T-helper 17 cell (primary cell): ENCODE results near the gene ITPRIP. TPM values are rescaled to one million over a fixed set of nuclear protein-coding genes. Genes with fewer than 3 reads are reported as not detected.

Source experiments
- ATAC-seq: fragments of 150-1000 bp; cut with Tn5 transposase; 2 replicates; pipeline ENCODE4 v1.10.0; 2021; ENCODE audit warnings: mild to moderate bottlenecking, moderate library complexity
- DNase-seq, 3 donors: peaks; one replicate each; pipeline versions ENCODE4 v3.0.0 to v3.0.0-alpha.2; 2020 to 2021
- H3K9me3 ChIP-seq: one replicate; pipeline ENCODE4 v1.7.0; 2013; ENCODE audit warnings: low read length, mild to moderate bottlenecking; ENCODE audit not compliant: control insufficient read depth, poor library complexity, severe bottlenecking
- H3K27ac Mint-ChIP-seq: one replicate; pipeline ENCODE4 v1.8.0; 2022; ENCODE audit warnings: mild to moderate bottlenecking, moderate library complexity, mixed read lengths
- H3K27me3 Mint-ChIP-seq: one replicate; pipeline ENCODE4 v1.8.0; 2022; ENCODE audit warnings: mixed read lengths
- H3K36me3 Mint-ChIP-seq: one replicate; pipeline ENCODE4 v1.8.0; 2022; ENCODE audit warnings: low read depth, mixed read lengths
- H3K4me1 Mint-ChIP-seq: one replicate; pipeline ENCODE4 v1.8.0; 2022; ENCODE audit warnings: mild to moderate bottlenecking, mixed read lengths
- H3K4me3 Mint-ChIP-seq: one replicate; pipeline ENCODE4 v1.8.0; 2022; ENCODE audit warnings: mild to moderate bottlenecking, moderate library complexity, mixed read lengths
- total RNA-seq, 4 donors: library from RNA in 2 of 4; stranded (reverse) in 2 of 4; gene quantifications; one replicate each; pipeline ENCODE4 v1.2.3 and lab custom pipeline; 2022 to 2026

The ITPRIP gene
- total RNA-seq, 2 donors from 2014 or later, result 30.6 to 47.1 TPM

DNA sequence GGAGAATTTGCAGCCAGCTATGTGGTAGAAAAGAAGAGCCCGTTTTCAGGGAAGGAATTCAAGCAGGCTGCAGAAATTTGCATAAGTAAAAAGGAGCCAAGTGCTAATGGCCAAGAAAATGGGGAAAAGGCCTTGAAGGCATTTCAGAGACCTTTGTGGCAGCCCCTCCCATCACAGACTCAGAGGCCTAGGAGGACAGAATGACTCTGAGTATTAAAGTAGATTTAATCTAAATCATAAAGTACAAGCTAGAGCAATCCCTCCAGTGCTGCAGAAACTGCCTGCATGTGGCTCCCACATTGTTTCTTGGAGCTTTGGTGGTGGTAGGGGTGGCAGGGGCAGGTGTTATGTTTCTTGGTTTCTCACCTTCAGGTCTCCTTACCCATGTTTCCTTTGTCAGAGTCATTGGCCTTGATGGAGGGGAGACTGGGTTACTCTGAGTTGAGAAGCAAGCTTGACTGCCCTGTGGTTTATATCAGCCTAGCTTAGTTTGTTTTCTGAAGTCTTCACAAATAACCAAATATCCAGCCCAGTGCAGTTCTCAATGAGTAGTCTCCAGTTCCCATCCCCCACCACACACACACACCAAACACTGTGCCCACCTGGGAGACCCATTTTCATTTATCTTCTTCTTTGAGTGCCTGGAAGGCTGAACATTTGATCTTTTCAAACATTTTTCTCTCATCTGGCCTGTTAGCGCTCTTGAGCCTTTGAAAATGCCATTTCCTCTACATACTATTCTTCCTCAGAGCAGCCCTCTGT, 34.5 kb downstream of the ITPRIP start:
- peaks cover 28% of the 10 kb centered on the region for H3K27me3 Mint-ChIP-seq
- peak overlapping the region; percentile 27 for H3K27ac Mint-ChIP-seq
- H3K4me1 Mint-ChIP-seq, result peaks cover 35% of the 10 kb centered on the region
- peak overlapping the region; percentile 57 for H3K4me3 Mint-ChIP-seq
- peaks cover 3% of the 10 kb centered on the region for H3K36me3 Mint-ChIP-seq
- H3K9me3 ChIP-seq, result no peaks in the 10 kb centered on the region
- ATAC-seq (no peak), DNase-seq (no peak)

DNA sequence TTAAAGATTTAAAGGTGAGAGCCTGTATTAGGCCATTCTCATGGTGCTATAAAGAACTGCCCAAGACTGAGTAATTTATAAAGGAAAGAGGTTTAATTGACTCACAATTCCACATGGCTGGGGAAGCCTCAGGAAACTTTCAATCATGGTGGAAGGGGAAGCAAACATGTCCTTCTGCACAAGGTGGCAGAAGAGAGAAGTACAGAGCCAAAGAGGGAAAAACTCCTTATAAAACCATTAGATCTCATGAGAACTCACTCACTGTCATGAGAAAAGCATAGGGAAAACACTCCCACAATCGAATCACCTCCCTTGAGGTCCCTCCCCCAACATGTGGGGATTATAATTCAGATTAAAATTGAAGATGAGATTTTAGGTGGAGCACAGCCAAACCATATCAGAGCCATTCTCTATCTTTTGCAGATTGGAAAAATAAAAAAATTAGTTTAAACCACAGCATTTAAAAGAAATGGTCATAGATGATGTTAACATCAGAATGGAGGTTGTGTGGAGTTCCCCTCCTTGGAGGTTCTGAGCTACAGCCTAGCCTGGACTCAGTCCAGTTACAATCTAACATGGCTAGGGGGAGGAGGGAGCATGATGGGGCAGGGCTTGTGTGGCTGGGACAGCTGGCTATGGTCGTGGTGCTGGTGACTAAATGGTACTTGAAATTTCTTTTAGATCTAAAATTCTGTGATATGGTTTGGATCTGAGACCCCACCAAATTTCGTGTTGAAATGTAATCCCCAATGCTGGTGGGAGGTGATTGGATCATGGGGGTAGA, 36.2 kb downstream of the ITPRIP start:
- no peak for ATAC-seq
- Mint-ChIP-seq H3K27me3 (peaks cover 28% of the 10 kb centered on the region), H3K4me1 (peaks cover 22% of the 10 kb centered on the region), H3K4me3 (no peak overlapping the region), H3K36me3 (peaks cover 3% of the 10 kb centered on the region), H3K27ac (no peak overlapping the region)
- no peak for DNase-seq
- H3K9me3 ChIP-seq, result no peaks in the 10 kb centered on the region

DNA sequence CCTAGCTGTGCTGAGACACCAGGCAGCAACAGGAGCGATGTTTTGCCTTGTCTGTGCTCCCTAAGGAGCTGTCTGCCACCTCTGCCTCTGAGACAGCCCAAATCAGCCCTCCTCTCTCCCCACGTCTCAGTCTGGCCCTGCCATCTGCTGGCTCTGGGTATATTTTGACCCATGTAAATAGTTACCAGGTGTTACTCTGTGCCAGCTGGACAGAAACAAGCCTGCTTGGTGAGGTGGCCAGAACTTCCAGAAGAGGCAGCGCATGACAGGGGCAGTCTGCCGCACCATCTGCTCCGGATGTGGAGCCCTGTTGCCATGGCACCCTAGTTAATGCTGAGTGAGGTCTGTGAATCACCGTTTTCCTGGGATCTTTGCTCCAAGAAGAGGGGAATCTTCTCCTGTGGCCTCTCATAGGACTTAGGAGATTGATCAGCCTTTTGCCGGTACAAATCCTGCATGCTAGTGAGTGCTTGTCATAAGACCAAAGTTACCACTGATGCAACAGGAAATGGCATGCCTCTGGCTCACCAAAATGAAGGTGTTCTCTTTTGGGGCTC, 37.5 kb downstream of the ITPRIP start:
- DNase-seq, result no peak
- H3K9me3 ChIP-seq, result no peaks in the 10 kb centered on the region
- Mint-ChIP-seq H3K27me3 (peaks cover 25% of the 10 kb centered on the region), H3K4me1 (peaks cover 12% of the 10 kb centered on the region), H3K27ac (no peak overlapping the region), H3K36me3 (peaks cover 3% of the 10 kb centered on the region), H3K4me3 (peak overlapping the region; percentile 70)
- ATAC-seq, result peak; percentile 27

DNA sequence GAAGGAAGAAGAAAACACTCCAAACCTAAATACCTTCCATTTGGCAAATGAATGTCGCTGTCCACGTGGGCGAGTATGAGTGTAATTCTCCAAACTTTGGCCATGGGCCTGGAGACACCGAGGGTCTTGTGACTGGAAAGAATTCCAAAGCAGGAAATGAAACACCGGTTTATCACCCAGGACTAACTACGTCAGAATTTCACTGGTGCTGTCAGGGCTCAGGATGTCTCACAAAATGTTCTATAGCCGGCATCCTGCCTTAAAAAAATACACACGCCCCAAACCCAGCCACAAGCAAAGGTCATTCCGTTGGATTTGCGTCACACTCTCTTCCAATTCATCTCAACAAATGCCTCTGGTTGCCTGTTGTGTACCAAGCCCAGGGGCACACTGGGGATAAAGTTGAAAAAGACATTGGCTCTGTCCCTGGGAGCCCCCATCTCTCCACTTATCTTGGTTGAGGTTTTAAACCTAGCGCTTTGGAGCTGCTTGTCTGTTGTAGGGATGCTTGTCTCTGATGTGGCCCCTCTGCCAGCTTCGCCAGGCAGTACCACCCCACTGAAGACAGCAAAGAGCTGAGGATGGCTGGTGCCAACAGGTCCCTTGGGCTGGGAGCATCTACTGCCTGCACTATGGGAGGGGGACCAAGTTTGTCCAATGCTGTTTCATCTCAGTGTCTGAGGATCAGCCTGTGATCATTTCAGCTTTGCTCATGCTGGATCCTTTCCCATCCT, 38.1 kb downstream of the ITPRIP start:
- DNase-seq (no peak), ATAC-seq (no peak)
- Mint-ChIP-seq H3K4me1 (peaks cover 9% of the 10 kb centered on the region), H3K27ac (no peak overlapping the region), H3K36me3 (peaks cover 3% of the 10 kb centered on the region), H3K4me3 (no peak overlapping the region), H3K27me3 (peaks cover 23% of the 10 kb centered on the region)
- no peaks in the 10 kb centered on the region for H3K9me3 ChIP-seq

DNA sequence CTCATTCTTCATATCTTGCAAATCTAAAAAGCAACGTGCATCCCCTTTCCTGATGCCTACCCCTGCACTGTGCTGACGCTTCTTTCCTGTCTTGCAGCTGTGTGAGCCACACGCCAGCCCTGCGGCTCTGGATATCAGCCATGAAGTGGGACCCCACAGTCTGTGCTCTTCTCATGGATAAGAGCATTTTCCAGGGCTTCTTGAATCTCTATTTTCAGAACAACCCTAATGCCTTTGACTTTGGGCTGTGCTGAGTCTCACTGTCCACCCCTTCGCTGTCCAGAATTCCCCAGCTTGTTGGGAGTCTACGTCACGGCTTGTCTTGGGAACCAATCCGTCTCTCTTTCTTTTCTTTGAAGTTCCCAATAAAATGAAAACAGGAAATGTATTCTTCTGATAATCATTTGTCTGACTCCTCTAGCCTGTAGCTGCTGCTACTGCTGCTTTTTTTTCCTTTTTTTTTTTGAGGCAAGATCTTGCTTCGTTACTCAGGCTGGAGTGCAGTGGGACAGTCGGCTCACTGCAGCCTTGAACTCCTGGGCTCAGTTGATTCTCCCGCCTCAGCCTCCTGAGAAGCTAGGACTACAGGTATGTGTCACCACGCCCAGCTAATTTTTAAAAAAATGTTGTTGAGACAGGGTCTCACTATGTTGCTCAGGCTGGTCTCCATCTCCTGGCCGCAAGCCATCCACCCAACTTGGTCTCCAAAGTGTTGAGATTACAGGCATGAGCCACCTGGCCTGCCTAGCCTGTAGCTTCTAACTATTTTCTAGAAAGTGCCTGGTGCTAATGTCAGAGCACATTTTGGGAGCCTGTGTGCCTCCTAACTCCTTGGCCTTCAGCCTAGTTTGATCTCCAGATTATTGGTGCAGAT, 39.0 kb downstream of the ITPRIP start:
- no peaks in the 10 kb centered on the region for H3K9me3 ChIP-seq
- Mint-ChIP-seq H3K4me3 (no peak overlapping the region), H3K4me1 (peaks cover 6% of the 10 kb centered on the region), H3K36me3 (peaks cover 3% of the 10 kb centered on the region), H3K27me3 (peaks cover 23% of the 10 kb centered on the region), H3K27ac (no peak overlapping the region)
- DNase-seq, result no peak
- no peak for ATAC-seq

DNA sequence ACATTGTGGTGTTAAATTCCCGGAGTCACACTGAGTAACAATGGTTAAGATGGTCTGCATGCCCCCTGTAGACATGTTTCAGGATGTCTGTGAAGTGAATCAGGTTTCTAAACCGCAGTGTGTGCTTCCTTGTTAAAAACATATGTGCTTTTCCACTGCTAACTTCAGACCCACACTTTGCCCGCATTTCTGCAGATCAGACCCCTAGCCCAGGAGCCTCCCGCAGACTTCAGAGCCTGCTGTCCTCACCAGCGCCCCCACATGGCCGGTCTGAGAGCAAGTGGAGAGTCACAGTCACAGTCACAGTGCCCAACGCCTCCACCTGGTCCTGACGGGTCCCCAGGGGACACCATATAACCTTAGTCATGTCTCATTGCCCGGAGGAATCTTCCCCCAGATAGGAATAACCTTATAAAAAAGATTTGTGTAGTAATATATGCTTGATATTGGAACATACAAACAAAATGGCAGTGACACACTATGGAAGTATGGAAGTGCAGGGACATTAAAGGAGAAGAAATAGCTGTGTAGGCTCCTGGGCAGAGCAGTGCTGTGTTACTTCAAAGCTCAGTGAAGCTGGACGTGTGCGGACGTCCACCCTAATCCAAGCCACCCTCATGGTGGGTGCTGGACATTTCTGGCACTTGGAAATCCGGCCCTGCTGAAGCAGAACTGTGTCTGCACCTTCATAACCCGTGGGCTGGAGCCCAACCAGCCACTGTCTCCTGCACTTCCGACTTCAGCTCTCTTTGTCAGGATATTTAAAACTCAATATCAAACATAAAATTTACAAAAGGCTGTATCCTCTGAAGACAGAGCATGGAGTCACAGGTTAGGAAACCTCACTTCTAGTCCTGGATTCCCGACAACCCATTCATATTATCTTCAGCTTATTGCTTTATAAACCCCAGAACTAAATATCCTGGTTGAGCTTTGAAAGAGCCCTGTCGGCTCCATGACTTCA, 40.3 kb downstream of the ITPRIP start:
- ATAC-seq (no peak), DNase-seq (no peak)
- H3K9me3 ChIP-seq, result no peaks in the 10 kb centered on the region
- no peak overlapping the region for H3K4me3 Mint-ChIP-seq
- H3K27ac Mint-ChIP-seq, result no peak overlapping the region
- no peaks in the 10 kb centered on the region for H3K36me3 Mint-ChIP-seq
- peaks cover 6% of the 10 kb centered on the region for H3K4me1 Mint-ChIP-seq
- peaks cover 23% of the 10 kb centered on the region for H3K27me3 Mint-ChIP-seq

DNA sequence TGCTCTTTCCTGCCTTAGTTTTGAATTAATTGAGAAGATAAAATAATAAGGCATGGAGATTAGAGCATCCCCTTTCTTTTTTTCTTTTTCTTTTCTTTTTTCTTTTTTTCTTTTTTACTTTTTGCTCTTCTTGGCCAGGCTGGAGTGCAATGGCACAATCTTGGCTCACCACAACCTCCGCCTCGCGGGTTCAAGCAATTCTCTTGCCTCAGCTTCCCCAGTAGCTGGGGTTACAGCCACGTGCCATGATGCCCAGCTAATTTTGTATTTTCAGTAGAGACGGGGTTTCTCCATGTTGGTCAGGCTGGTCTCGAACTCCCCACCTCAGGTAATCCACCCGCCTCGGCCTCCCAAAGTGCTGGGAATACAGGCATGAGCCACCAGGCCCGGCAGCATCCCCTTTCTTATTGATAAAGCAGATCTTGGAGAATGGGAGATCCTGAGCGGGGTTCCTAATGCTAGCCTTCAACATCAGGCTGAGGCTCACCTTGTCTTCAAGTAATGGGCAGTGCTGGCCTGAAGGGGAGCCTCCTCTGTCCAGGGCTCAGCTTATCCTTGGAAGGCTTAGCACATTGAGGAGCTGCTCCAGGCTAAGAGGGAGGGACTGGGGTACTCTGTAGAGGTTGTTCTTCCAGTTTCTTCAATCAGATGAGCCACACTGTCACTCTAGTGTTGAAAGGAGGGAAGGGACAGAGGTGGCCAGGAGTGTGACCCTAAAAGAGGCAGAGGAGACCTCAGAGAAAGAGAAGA, 41.4 kb downstream of the ITPRIP start:
- Mint-ChIP-seq H3K27ac (no peak overlapping the region), H3K36me3 (no peaks in the 10 kb centered on the region), H3K27me3 (peaks cover 23% of the 10 kb centered on the region), H3K4me1 (peaks cover 6% of the 10 kb centered on the region), H3K4me3 (no peak overlapping the region)
- DNase-seq (no peak), ATAC-seq (no peak)
- H3K9me3 ChIP-seq, result no peaks in the 10 kb centered on the region

DNA sequence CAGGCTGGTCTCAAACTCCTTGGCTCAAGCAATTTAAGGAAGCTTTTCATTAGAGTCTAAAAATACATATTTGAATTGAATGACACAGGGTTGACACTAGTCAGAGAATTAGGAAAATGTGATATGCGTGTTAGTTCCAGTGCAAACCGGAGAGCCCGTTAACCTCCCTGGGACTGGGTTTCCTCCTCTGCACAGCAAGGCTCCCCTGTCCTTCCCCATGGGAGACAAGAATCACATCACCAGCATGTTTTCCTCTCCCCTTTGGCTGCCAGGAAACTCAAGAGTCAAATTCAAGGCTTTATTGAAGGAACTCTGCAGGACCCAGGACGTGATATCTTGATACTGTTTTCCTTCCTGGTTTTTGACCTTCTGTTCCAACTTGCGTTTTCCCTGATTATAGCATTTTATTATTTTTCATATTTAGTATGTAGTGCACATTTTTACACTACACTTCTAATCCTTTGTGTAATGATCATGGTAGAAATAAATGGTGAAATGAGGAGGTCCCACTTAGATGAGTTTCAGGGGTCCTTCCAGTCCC, 44.4 kb downstream of the ITPRIP start:
- Mint-ChIP-seq H3K36me3 (no peaks in the 10 kb centered on the region), H3K4me3 (no peak overlapping the region), H3K4me1 (peaks cover 5% of the 10 kb centered on the region), H3K27me3 (peaks cover 16% of the 10 kb centered on the region), H3K27ac (no peak overlapping the region)
- no peak for ATAC-seq
- no peaks in the 10 kb centered on the region for H3K9me3 ChIP-seq
- DNase-seq, result no peak

DNA sequence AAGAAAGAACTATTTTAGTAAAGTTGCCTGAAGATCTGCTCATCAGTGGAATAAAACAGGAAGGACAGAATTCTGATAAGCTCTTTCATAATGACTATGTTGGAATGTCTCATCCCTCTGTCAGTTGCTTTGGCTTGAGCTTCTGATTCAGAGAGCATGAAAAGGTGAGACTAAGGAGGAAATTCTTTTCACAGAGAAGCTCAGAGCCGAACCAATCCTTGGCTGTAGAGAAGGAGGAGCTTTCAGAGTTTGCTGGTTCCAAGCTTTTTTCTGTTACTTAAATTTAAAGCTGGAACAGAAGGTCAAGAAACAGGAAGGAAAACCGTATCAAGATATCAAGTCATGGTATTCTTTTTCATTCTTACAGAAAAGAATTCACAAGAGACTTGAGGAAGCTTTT, 45.3 kb downstream of the ITPRIP start:
- Mint-ChIP-seq H3K36me3 (no peaks in the 10 kb centered on the region), H3K4me3 (no peak overlapping the region), H3K27me3 (peaks cover 23% of the 10 kb centered on the region), H3K27ac (no peak overlapping the region), H3K4me1 (peaks cover 5% of the 10 kb centered on the region)
- DNase-seq (no peak), ATAC-seq (no peak)
- H3K9me3 ChIP-seq, result no peaks in the 10 kb centered on the region

DNA sequence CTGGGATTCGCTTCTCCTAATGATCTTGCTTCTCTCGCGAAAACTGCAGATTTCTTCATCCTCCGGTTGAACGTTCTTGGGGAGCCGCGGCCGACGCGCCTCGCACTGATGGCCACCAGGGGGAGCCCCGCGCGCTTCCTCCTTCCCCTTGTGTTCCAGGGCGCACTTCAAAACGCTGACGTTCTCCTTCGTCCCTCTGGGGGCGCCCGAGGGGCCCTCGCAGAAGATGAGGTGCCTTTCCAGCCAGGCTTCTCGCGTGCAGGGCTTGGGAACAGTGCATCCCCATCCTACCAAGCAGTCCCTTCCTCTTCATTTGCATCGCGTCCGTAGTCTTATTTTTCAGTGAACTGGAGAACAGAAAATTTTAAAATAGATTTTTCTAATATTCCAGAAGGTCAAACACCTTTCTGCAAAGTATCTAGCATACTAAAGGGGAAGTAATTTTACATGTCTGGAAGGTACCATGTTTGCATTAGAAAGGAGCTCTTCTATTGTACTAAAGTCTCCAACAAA, 46.8 kb downstream of the ITPRIP start:
- Mint-ChIP-seq H3K36me3 (no peaks in the 10 kb centered on the region), H3K4me3 (no peak overlapping the region), H3K27me3 (peaks cover 23% of the 10 kb centered on the region), H3K27ac (peak overlapping the region; percentile 41), H3K4me1 (peaks cover 5% of the 10 kb centered on the region)
- H3K9me3 ChIP-seq, result no peaks in the 10 kb centered on the region
- ATAC-seq (peak; percentile 100), DNase-seq (peak; percentile 79 to 85 (median 83))

DNA sequence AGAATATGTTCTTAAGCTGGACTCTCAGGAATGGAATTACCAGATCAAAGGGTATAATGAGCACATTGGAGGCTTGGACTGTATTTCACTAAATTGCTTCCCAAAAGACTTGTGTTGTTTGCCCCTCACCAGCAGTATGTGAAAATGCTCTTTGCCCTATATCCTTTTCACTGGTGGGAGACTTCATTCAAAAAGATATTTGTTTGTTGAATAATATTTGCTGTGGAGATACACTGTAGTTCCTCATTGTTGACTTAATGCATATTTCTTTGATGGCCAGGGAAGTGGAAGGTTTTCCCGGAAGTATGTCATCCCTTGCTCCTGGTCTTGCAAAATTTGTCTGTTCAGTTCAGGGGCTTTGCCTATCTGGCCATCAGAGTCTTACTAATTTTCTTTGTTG, 49.9 kb downstream of the ITPRIP start:
- H3K27me3 Mint-ChIP-seq, result peaks cover 27% of the 10 kb centered on the region
- no peak overlapping the region for H3K4me3 Mint-ChIP-seq
- ATAC-seq, result no peak
- no peaks in the 10 kb centered on the region for H3K9me3 ChIP-seq
- H3K36me3 Mint-ChIP-seq, result no peaks in the 10 kb centered on the region
- H3K27ac Mint-ChIP-seq, result no peak overlapping the region
- peaks cover 5% of the 10 kb centered on the region for H3K4me1 Mint-ChIP-seq
- DNase-seq, result no peak
